Panc1 (cell line): ENCODE measurements around the gene IL36G. TPM values are rescaled to one million over a fixed set of nuclear protein-coding genes. Genes with fewer than 3 reads are reported as not detected.

Experiments used
- ATAC-seq: fragments of 200-7000 bp; cut with Tn5 transposase; 2 replicates; pipeline ENCODE4 v1.9.1; 2020; ENCODE audit warnings: mild to moderate bottlenecking, moderate library complexity
- BruUV-seq: library from RNA; stranded (reverse); fragments of 400-500 nt; replicated peaks from 2 replicates; lab custom pipeline; 2021; lab: Mats Ljungman, UMichigan
- CTCF ChIA-PET: fragments of 300-600 bp; sonication (Branson Sonifier 250); formaldehyde crosslinking; loops from one replicate; lab custom pipeline; 2022; ENCODE audit warnings: antibody characterized with exemption; lab: Charles Lee
- POLR2A ChIA-PET: fragments of 300-600 bp; sonication (Branson Sonifier 250); formaldehyde crosslinking; loops from one replicate; lab custom pipeline; 2022; ENCODE audit warnings: antibody characterized with exemption; lab: Charles Lee
- DNase-seq: peaks from one replicate; pipeline ENCODE4 v3.0.0-alpha.2; 2010; ENCODE audit warnings: low read depth, low spot score
- H3K27ac ChIP-seq: 2 replicates; pipeline ENCODE4 v1.5.1; 2011; ENCODE audit warnings: mild to moderate bottlenecking, low read length, inconsistent platforms
- H3K27me3 ChIP-seq: fragments of 200-500 bp; sonication (Bioruptor generic); 2 replicates; pipeline ENCODE4 v1.6.0; 2014; ENCODE audit warnings: low read length, inconsistent platforms; ENCODE audit not compliant: control insufficient read depth, insufficient read depth
- H3K36me3 ChIP-seq: fragments of 200-500 bp; sonication (Bioruptor generic); 2 replicates; pipeline ENCODE4 v1.5.1; 2014; ENCODE audit warnings: inconsistent platforms, mild to moderate bottlenecking, low read length, moderate library complexity; ENCODE audit not compliant: control insufficient read depth, insufficient read depth
- H3K4me1 ChIP-seq: 2 replicates; pipeline ENCODE4 v1.5.1; 2011; ENCODE audit warnings: inconsistent platforms, mild to moderate bottlenecking, low read length, moderate library complexity; ENCODE audit not compliant: control insufficient read depth, insufficient read depth
- H3K4me3 ChIP-seq, 2 experiments: 2 replicates each; pipeline ENCODE4 v1.5.1; 2011 to 2012; ENCODE audit warnings: low read depth in 2 of 2, low read length in 2 of 2, mild to moderate bottlenecking in 2 of 2, inconsistent platforms in 1 of 2, moderate library complexity in 1 of 2
- H3K9me3 ChIP-seq: fragments of 200-500 bp; sonication (Bioruptor generic); 2 replicates; pipeline ENCODE4 v1.5.1; 2014; ENCODE audit warnings: low read depth, mild to moderate bottlenecking, inconsistent platforms, low read length, moderate library complexity; ENCODE audit not compliant: control insufficient read depth, insufficient read depth
- CTCF ChIP-seq: fragments of 450-650 bp; IDR thresholded peaks from 2 replicates; pipeline ENCODE4 v1.5.1; 2017; ENCODE audit warnings: mild to moderate bottlenecking
- POLR2AphosphoS5 ChIP-seq: IDR thresholded peaks from 2 replicates; pipeline ENCODE4 v1.6.1; 2012; ENCODE audit warnings: mild to moderate bottlenecking, low read depth, low read length, moderate library complexity
- REST ChIP-seq, 2 experiments: IDR thresholded peaks; 2 replicates each; pipeline ENCODE4 v1.6.1; 2011 to 2012; ENCODE audit warnings: low read depth in 2 of 2, control low read depth in 1 of 2, low read length in 1 of 2, mild to moderate bottlenecking in 1 of 2, moderate library complexity in 1 of 2; ENCODE audit not compliant: insufficient read depth in 1 of 2
- SIN3A ChIP-seq: IDR thresholded peaks from 2 replicates; pipeline ENCODE4 v1.6.1; 2012; ENCODE audit warnings: low read depth, mild to moderate bottlenecking, low read length, moderate library complexity, borderline replicate concordance; ENCODE audit not compliant: insufficient read depth
- TCF7L2 ChIP-seq: IDR thresholded peaks from 2 replicates; pipeline ENCODE4 v1.6.1; 2011; ENCODE audit warnings: mild to moderate bottlenecking, low read depth, low read length, inconsistent platforms
- in situ Hi-C: cut with HindIII; loops from 2 replicates; pipeline ENCODE4 v1.10.0; 2016; ENCODE audit warnings: low sequenced_read_pairs, low pct_unique_long_range_greater_than_20kb
- intact Hi-C: fragments of 100-400 bp; cut with micrococcal nuclease; formaldehyde crosslinking; loops from one replicate; pipeline ENCODE4 v1.10.0; 2022; ENCODE audit not compliant: unreplicated experiment
- total RNA-seq: library from RNA; stranded (reverse); gene quantifications from one replicate; pipeline ENCODE4 v1.2.1, GENCODE V29; 2021; ENCODE audit not compliant: unreplicated experiment

The IL36G gene
- total RNA-seq, 1 experiment from 2014 or later, result not detected

GRCh38 chr2:113000436-113000835, 22.6 kb downstream of the IL36G start:
- no TSS peak for BruUV-seq
- ATAC-seq (no peak), DNase-seq (no peak)
- peaks cover 6% of the 10 kb centered on the region; the same call in 1 of the 2 replicates for H3K9me3 ChIP-seq
- intact Hi-C loops (no loop called here), in situ Hi-C loops (no loop called here)
- CTCF ChIA-PET, result no interaction called here
- no peak for TF ChIP-seq REST (IDR thresholded peaks at IDR 0.05; ENCODE audit: insufficient read depth in 1 of 2, low read depth in 2 of 2, low read length in 1 of 2)
- no peak for TF ChIP-seq SIN3A
- TF ChIP-seq POLR2AphosphoS5, result no peak
- no peak for TF ChIP-seq TCF7L2
- TF ChIP-seq CTCF, result no peak
- POLR2A ChIA-PET, result no interaction called here
- no peaks in the 10 kb centered on the region for H3K36me3 ChIP-seq
- H3K27me3 ChIP-seq, result no peaks in the 10 kb centered on the region
- no peaks in the 10 kb centered on the region for H3K4me1 ChIP-seq
- no peak overlapping the region for H3K4me3 ChIP-seq
- no peak overlapping the region for H3K27ac ChIP-seq

GRCh38 chr2:113002677-113003076, 24.9 kb downstream of the IL36G start:
- Histone ChIP-seq H3K27ac (no peak overlapping the region), H3K4me3 (no peak overlapping the region), H3K4me1 (no peaks in the 10 kb centered on the region), H3K27me3 (no peaks in the 10 kb centered on the region), H3K9me3 (peaks cover 6% of the 10 kb centered on the region; the same call in 1 of the 2 replicates), H3K36me3 (no peaks in the 10 kb centered on the region)
- ATAC-seq (no peak), DNase-seq (no peak)
- in situ Hi-C loops (no loop called here), intact Hi-C loops (no loop called here)
- BruUV-seq, result no TSS peak
- POLR2A ChIA-PET, result no interaction called here
- TF ChIP-seq POLR2AphosphoS5 (no peak), CTCF (no peak), REST (IDR thresholded peaks at IDR 0.05; ENCODE audit: insufficient read depth in 1 of 2, low read depth in 2 of 2, low read length in 1 of 2) (no peak), SIN3A (no peak), TCF7L2 (no peak)
- CTCF ChIA-PET, result interaction anchor here (0.8 kb wide), 1 partner anchor 312 kb away, joined by 3 read pairs; no protein-coding TSS in a partner anchor
